Smooth muscle cell (in vitro differentiated cells): ENCODE results near the gene LMF2. TPM values are rescaled to one million over a fixed set of nuclear protein-coding genes. Genes with fewer than 3 reads are reported as not detected.

Experiments used
- DNase-seq: peaks from one replicate; lab custom pipeline; 2025; ENCODE audit not compliant: unreplicated experiment; lab: John Stamatoyannopoulos, UW
- H2AFZ ChIP-seq: fragments of 200-600 bp; sonication (generic); 2 replicates; pipeline ENCODE4 v1.6.0; 2016; ENCODE audit warnings: antibody characterized with exemption, low read depth, mild to moderate bottlenecking
- H3F3A ChIP-seq: fragments of 200-600 bp; sonication (generic); 2 replicates; pipeline ENCODE4 v1.6.0; 2017; ENCODE audit warnings: antibody characterized with exemption, low read depth
- H3K27ac ChIP-seq: fragments of 200-600 bp; sonication (generic); 2 replicates; pipeline ENCODE4 v1.5.1; 2016; ENCODE audit warnings: low read depth, mild to moderate bottlenecking
- H3K27me3 ChIP-seq: fragments of 200-600 bp; sonication (generic); 2 replicates; pipeline ENCODE4 v1.6.1; 2016; ENCODE audit warnings: low read depth, mild to moderate bottlenecking
- H3K36me3 ChIP-seq: fragments of 200-600 bp; sonication (generic); 2 replicates; pipeline ENCODE4 v1.5.1; 2016; ENCODE audit warnings: low read depth
- H3K4me1 ChIP-seq: fragments of 200-600 bp; sonication (generic); 2 replicates; pipeline ENCODE4 v1.5.1; 2016; ENCODE audit warnings: low read depth
- H3K4me2 ChIP-seq: fragments of 200-600 bp; sonication (generic); 2 replicates; pipeline ENCODE4 v1.6.0; 2016; ENCODE audit warnings: mild to moderate bottlenecking
- H3K4me3 ChIP-seq: fragments of 200-600 bp; sonication (generic); 2 replicates; pipeline ENCODE4 v1.5.1; 2016; ENCODE audit warnings: mild to moderate bottlenecking
- H3K79me2 ChIP-seq: fragments of 200-600 bp; sonication (generic); 2 replicates; pipeline ENCODE4 v1.6.0; 2016; ENCODE audit warnings: low read depth, mild to moderate bottlenecking
- H3K9ac ChIP-seq: fragments of 200-600 bp; sonication (generic); 2 replicates; pipeline ENCODE4 v1.6.0; 2016; ENCODE audit warnings: low read depth
- H3K9me3 ChIP-seq: fragments of 200-600 bp; sonication (generic); replicated peaks from 2 replicates; pipeline ENCODE4 v1.5.1; 2016; ENCODE audit warnings: low read depth
- H4K20me1 ChIP-seq: fragments of 200-600 bp; sonication (generic); 2 replicates; pipeline ENCODE4 v1.6.0; 2016; ENCODE audit warnings: low read depth
- CTCF ChIP-seq: fragments of 200-600 bp; sonication (generic); IDR thresholded peaks from 2 replicates; pipeline ENCODE4 v1.5.1; 2017; ENCODE audit warnings: borderline replicate concordance, mild to moderate bottlenecking, antibody characterized with exemption; ENCODE audit not compliant: insufficient read depth, poor library complexity, severe bottlenecking
- whole genome bisulfite sequencing: methylation state at CpG from one replicate; pipeline ENCODE4 v1.1.7; 2016; ENCODE audit warnings: low lambda C conversion rate; 5-methylcytosine and 5-hydroxymethylcytosine counted together
- polyA plus RNA-seq: library from polyadenylated mRNA; unstranded; fragments of >200 nt; fragmentation: Nextera tagmentation; extraction: Ambion mirVana; gene quantifications from 2 replicates; pipeline ENCODE4 v1.2.1, GENCODE V29; 2016
- total RNA-seq: library from RNA; depleted of rRNA; stranded (reverse); fragments of >200 nt; gene quantifications from 2 replicates; pipeline ENCODE4 v1.2.3, GENCODE V29; 2014

LMF2 gene
- total and polyA plus RNA-seq, 2 experiments from 2014 or later = 53.5 to 130 TPM

GRCh38 chr22:50490531-50491308 lies 16.8 kb downstream of the LMF2 start:
- Histone ChIP-seq H3K4me2 (no peak overlapping the region), H3K9me3 (no peaks in the 10 kb centered on the region), H3F3A (no peaks in the 10 kb centered on the region), H3K36me3 (no peaks in the 10 kb centered on the region), H3K79me2 (no peaks in the 10 kb centered on the region), H3K27ac (no peak overlapping the region), H3K4me1 (no peaks in the 10 kb centered on the region), H3K9ac (no peak overlapping the region), H2AFZ (no peak overlapping the region), H3K27me3 (no peaks in the 10 kb centered on the region), H3K4me3 (no peak overlapping the region), H4K20me1 (no peaks in the 10 kb centered on the region)
- no peak for TF ChIP-seq CTCF
- DNase-seq = no peak
- 91% methylated on average over 27 of the region's 27 CpGs for WGBS

- Histone ChIP-seq H2AFZ (no peak overlapping the region), H3K79me2 (no peaks in the 10 kb centered on the region), H4K20me1 (no peaks in the 10 kb centered on the region), H3K4me2 (no peak overlapping the region), H3K27me3 (no peaks in the 10 kb centered on the region), H3K9me3 (no peaks in the 10 kb centered on the region), H3F3A (no peaks in the 10 kb centered on the region), H3K27ac (no peak overlapping the region), H3K4me3 (no peak overlapping the region), H3K36me3 (no peaks in the 10 kb centered on the region), H3K4me1 (no peaks in the 10 kb centered on the region), H3K9ac (no peak overlapping the region)
- DNase-seq = no peak
- no peak for TF ChIP-seq CTCF
- WGBS = 90% methylated on average over 30 of the region's 31 CpGs
These were observed 17.9 kb downstream of the LMF2 start for GRCh38 chr22:50489363-50490243.

DNA sequence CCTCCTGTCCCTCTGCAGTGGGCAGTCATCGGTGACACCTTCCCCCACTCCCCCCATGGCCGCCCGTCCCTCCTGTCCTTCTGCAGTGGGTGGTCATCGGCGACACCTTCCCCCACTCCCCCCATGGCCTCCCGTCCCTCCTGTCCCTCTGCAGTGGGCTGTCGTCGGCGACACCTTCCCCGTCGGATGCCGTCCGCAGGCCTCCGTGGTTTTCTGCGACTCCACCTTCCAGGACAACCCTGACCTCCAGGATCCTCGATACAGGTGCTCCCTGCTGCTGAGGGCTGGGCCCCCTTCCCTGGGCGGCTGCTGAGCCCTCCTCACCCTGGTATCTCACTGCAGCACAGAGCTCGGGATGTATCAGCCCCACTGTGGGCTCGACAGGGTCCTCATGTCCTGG lies 18.6 kb downstream of the LMF2 start:
- Histone ChIP-seq H3K4me1 (no peaks in the 10 kb centered on the region), H3K9me3 (no peaks in the 10 kb centered on the region), H3K79me2 (no peaks in the 10 kb centered on the region), H3K27me3 (no peaks in the 10 kb centered on the region), H2AFZ (no peak overlapping the region), H4K20me1 (no peaks in the 10 kb centered on the region), H3K4me3 (no peak overlapping the region), H3K4me2 (no peak overlapping the region), H3K36me3 (no peaks in the 10 kb centered on the region), H3K9ac (no peak overlapping the region), H3F3A (peaks cover 5% of the 10 kb centered on the region), H3K27ac (no peak overlapping the region)
- no peak for TF ChIP-seq CTCF
- no peak for DNase-seq
- 93% methylated on average over 5 of the region's 19 CpGs for WGBS
